ENCODE measurements around the gene TNFRSF14. TPM values are rescaled to one million over a fixed set of nuclear protein-coding genes. Genes with fewer than 3 reads are reported as not detected.

The TNFRSF14 gene
- polyA plus RNA-seq, 2 of the 4 experiments (the other 2 are of a cell fraction): 0.16 to 0.25 TPM

DNA sequence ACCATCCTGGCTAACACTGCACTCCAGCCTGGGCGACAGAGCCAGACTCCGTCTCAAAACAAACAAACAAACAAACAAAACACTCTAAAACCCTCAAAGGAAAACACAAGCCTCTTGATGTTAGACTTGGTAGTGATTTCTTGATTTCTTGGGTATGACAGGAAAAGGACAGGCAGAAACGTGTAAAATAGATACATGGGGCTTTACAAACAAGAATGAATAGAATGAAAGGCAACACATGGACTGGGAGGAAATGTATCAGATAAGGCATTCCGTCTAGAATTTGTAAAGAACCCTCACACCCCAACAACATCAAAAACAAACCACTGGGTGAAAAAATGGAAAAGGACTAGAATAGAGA, 22.6 kb downstream of the TNFRSF14 start:
- no peak for ATAC-seq
- WGBS (ENCODE audit: missing lambda C conversion rate): 78% methylated on average over 4 of the region's 4 CpGs
- peaks cover 4% of the 10 kb centered on the region; the same call in 2 of the 3 replicates for H3K4me1 ChIP-seq
- no peaks in the 10 kb centered on the region for H3K9me3 ChIP-seq
- CTCF ChIA-PET: no interaction called here
- POLR2A ChIA-PET: no interaction called here
- TF ChIP-seq POLR2AphosphoS2 (conservative IDR thresholded peaks at IDR 0.05; ENCODE audit: low read length) (no peak), NPAS2 (CRISPR knock-in tag; IDR thresholded peaks at IDR 0.05; ENCODE audit: borderline replicate concordance) (no peak), SREBF2 (IDR thresholded peaks at IDR 0.05) (no peak), MYC (IDR thresholded peaks at IDR 0.05; ENCODE audit: borderline replicate concordance, low read length) (no peak), CHD2 (IDR thresholded peaks at IDR 0.05; ENCODE audit: low read length, partially characterized antibody) (no peak), FOSL2 (IDR thresholded peaks at IDR 0.05) (no peak), FOSL2 (CRISPR knock-in tag; IDR thresholded peaks at IDR 0.05) (no peak), JUN (IDR thresholded peaks at IDR 0.05) (no peak), CEBPB (IDR thresholded peaks at IDR 0.05) (no peak), CBX8 (IDR thresholded peaks at IDR 0.05) (no peak), EP300 (IDR thresholded peaks at IDR 0.05) (no peak), RARB (CRISPR knock-in tag; IDR thresholded peaks at IDR 0.05) (no peak), TFCP2L1 (CRISPR knock-in tag; IDR thresholded peaks at IDR 0.05) (no peak)
- TF ChIP-seq, protein P1, sequence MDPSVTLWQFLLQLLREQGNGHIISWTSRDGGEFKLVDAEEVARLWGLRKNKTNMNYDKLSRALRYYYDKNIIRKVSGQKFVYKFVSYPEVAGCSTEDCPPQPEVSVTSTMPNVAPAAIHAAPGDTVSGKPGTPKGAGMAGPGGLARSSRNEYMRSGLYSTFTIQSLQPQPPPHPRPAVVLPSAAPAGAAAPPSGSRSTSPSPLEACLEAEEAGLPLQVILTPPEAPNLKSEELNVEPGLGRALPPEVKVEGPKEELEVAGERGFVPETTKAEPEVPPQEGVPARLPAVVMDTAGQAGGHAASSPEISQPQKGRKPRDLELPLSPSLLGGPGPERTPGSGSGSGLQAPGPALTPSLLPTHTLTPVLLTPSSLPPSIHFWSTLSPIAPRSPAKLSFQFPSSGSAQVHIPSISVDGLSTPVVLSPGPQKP (IDR thresholded peaks at IDR 0.05; ENCODE audit: low read depth, low read length): no peak
- TF ChIP-seq, protein P2, sequence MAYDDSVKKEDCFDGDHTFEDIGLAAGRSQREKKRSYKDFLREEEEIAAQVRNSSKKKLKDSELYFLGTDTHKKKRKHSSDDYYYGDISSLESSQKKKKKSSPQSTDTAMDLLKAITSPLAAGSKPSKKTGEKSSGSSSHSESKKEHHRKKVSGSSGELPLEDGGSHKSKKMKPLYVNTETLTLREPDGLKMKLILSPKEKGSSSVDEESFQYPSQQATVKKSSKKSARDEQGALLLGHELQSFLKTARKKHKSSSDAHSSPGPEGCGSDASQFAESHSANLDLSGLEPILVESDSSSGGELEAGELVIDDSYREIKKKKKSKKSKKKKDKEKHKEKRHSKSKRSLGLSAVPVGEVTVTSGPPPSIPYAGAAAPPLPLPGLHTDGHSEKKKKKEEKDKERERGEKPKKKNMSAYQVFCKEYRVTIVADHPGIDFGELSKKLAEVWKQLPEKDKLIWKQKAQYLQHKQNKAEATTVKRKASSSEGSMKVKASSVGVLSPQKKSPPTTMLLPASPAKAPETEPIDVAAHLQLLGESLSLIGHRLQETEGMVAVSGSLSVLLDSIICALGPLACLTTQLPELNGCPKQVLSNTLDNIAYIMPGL (CRISPR knock-in tag; IDR thresholded peaks at IDR 0.05; ENCODE audit: borderline replicate concordance): no peak
- TF ChIP-seq, protein P3, sequence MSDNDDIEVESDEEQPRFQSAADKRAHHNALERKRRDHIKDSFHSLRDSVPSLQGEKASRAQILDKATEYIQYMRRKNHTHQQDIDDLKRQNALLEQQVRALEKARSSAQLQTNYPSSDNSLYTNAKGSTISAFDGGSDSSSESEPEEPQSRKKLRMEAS (IDR thresholded peaks at IDR 0.05): no peak
- TF ChIP-seq, protein P4, sequence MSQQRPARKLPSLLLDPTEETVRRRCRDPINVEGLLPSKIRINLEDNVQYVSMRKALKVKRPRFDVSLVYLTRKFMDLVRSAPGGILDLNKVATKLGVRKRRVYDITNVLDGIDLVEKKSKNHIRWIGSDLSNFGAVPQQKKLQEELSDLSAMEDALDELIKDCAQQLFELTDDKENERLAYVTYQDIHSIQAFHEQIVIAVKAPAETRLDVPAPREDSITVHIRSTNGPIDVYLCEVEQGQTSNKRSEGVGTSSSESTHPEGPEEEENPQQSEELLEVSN (IDR thresholded peaks at IDR 0.05; ENCODE audit: borderline replicate concordance, low read depth): no peak
- no peak overlapping the region for H3K4me3 ChIP-seq
- FAIRE-seq: no peak
- no peak overlapping the region for H3K4me2 ChIP-seq
- no peak for DNase-seq (ENCODE audit: low read depth in 1 of 2, low spot score in 1 of 2)
- no peak overlapping the region for H3K27ac ChIP-seq

DNA sequence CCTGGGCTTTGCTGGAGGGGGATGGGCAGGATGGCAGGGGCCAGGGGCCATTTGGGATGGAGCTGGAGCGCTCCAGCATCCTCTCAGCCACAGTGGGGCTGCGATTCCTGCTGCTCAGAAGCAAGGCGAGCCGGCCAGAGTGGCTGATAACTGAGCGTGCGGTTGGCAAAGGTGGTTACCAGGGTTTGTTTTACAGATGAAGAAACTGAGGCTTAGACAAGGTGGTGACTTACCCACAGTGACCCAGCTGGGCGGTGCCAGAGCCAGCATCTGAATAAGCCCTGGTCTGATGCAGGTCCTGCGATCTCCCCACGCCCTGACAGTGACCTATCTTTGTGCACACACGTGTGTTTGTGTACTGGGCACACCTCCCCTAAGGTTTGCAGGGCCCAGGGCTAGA, 24.5 kb downstream of the TNFRSF14 start:
- WGBS (ENCODE audit: missing lambda C conversion rate): 58% methylated on average over 10 of the region's 10 CpGs
- ChIA-PET POLR2A (no interaction called here), CTCF (no interaction called here)
- no peak for DNase-seq (ENCODE audit: low read depth in 1 of 2, low spot score in 1 of 2)
- no peak for FAIRE-seq
- no peaks in the 10 kb centered on the region for H3K9me3 ChIP-seq
- H3K4me2 ChIP-seq: no peak overlapping the region
- H3K4me3 ChIP-seq: no peak overlapping the region
- H3K27ac ChIP-seq: no peak overlapping the region
- TF ChIP-seq, protein P5, sequence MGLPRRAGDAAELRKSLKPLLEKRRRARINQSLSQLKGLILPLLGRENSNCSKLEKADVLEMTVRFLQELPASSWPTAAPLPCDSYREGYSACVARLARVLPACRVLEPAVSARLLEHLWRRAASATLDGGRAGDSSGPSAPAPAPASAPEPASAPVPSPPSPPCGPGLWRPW (IDR thresholded peaks at IDR 0.05): no peak
- TF ChIP-seq CBX2 (IDR thresholded peaks at IDR 0.05; ENCODE audit: borderline replicate concordance, low read depth) (no peak), MYC (IDR thresholded peaks at IDR 0.05; ENCODE audit: borderline replicate concordance, low read length) (no peak)
- peaks cover 12% of the 10 kb centered on the region for H3K4me1 ChIP-seq
- no peak for ATAC-seq

DNA sequence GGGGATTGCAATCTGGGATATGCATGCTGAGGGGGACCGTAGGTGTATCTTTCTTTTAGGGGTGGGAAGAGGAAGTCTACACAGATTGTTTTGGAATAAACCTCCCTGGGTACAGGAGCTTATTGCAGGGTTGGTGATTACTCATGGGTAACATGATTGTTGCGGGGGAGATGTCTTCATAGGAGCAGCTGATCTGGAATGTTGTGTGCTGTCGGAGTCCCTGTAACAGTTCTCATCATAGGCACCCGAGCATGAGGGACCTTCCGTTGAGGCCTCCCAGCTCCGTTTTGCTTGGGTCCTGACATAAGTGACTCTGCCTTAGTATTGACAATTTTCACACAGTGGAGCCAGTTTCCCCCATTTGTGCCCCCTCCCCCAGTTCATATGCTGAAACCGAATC, 26.2 kb downstream of the TNFRSF14 start:
- ChIA-PET POLR2A (no interaction called here), CTCF (interaction anchor here (0.6 kb wide), 1 partner anchor 843 kb away, joined by 4 read pairs; no protein-coding TSS in a partner anchor)
- no peaks in the 10 kb centered on the region for H3K9me3 ChIP-seq
- no peak for FAIRE-seq
- no peak overlapping the region for H3K27ac ChIP-seq
- 73% methylated on average over 7 of the region's 7 CpGs for WGBS (ENCODE audit: missing lambda C conversion rate)
- DNase-seq (ENCODE audit: low read depth in 1 of 2, low spot score in 1 of 2): no peak
- no peak overlapping the region for H3K4me2 ChIP-seq
- peaks cover 12% of the 10 kb centered on the region for H3K4me1 ChIP-seq
- no peak overlapping the region for H3K4me3 ChIP-seq
- ATAC-seq: no peak
- TF ChIP-seq POLR2AphosphoS2 (conservative IDR thresholded peaks at IDR 0.05; ENCODE audit: low read length) (no peak), MAZ (IDR thresholded peaks at IDR 0.05; ENCODE audit: borderline replicate concordance, low read depth, low read length) (no peak), FOSB (CRISPR knock-in tag; IDR thresholded peaks at IDR 0.05) (no peak), TP53 (CRISPR knock-in tag; IDR thresholded peaks at IDR 0.05) (no peak), POLR2A (IDR thresholded peaks at IDR 0.05; ENCODE audit: low read length) (no peak), EHMT2 (IDR thresholded peaks at IDR 0.05; ENCODE audit: low read depth) (no peak), HOXA7 (CRISPR knock-in tag; IDR thresholded peaks at IDR 0.05) (no peak), RARB (CRISPR knock-in tag; IDR thresholded peaks at IDR 0.05) (no peak), CHD4 (IDR thresholded peaks at IDR 0.05; ENCODE audit: borderline replicate concordance) (no peak), JUN (IDR thresholded peaks at IDR 0.05) (no peak), HOXB13 (CRISPR knock-in tag; IDR thresholded peaks at IDR 0.05; ENCODE audit: low read depth) (no peak)
- TF ChIP-seq, protein P5 (IDR thresholded peaks at IDR 0.05): no peak
- TF ChIP-seq, protein P6, sequence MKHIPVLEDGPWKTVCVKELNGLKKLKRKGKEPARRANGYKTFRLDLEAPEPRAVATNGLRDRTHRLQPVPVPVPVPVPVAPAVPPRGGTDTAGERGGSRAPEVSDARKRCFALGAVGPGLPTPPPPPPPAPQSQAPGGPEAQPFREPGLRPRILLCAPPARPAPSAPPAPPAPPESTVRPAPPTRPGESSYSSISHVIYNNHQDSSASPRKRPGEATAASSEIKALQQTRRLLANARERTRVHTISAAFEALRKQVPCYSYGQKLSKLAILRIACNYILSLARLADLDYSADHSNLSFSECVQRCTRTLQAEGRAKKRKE (CRISPR knock-in tag; IDR thresholded peaks at IDR 0.05; ENCODE audit: low read depth): no peak
- TF ChIP-seq, protein P4 (IDR thresholded peaks at IDR 0.05; ENCODE audit: borderline replicate concordance, low read depth): no peak
- TF ChIP-seq, protein P7, sequence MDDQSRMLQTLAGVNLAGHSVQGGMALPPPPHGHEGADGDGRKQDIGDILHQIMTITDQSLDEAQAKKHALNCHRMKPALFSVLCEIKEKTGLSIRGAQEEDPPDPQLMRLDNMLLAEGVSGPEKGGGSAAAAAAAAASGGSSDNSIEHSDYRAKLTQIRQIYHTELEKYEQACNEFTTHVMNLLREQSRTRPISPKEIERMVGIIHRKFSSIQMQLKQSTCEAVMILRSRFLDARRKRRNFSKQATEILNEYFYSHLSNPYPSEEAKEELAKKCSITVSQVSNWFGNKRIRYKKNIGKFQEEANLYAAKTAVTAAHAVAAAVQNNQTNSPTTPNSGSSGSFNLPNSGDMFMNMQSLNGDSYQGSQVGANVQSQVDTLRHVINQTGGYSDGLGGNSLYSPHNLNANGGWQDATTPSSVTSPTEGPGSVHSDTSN (IDR thresholded peaks at IDR 0.05): no peak

Measured in A549 (cell line).